Measurements from ENCODE around the gene PLCXD3. TPM values are rescaled to one million over a fixed set of nuclear protein-coding genes. Genes with fewer than 3 reads are reported as not detected.

The PLCXD3 gene
- total RNA-seq, 1 experiment from 2014 or later, result 0.04 TPM

- H3K27me3 Mint-ChIP-seq (ENCODE audit: low read depth), result no peaks in the 10 kb centered on the region
- 0 out of 2 replicates have a peak, but pooled peaks cover 3% of the 10 kb centered on the region for H3K9me3 Mint-ChIP-seq
- DNase-seq (ENCODE audit: low spot score), result no peak
- no peak overlapping the region for H3K27ac Mint-ChIP-seq
- no peak overlapping the region for H3K4me3 Mint-ChIP-seq
- no peaks in the 10 kb centered on the region for H3K36me3 Mint-ChIP-seq
- no peak for ATAC-seq
- TF ChIP-seq MYBL2 (CRISPR knock-in tag; IDR thresholded peaks at IDR 0.05) (no peak), ZSCAN18 (CRISPR knock-in tag; IDR thresholded peaks at IDR 0.05) (no peak), EMX1 (CRISPR knock-in tag; IDR thresholded peaks at IDR 0.05) (no peak)
- ChIA-PET POLR2A (no interaction called here), CTCF (no interaction called here)
- H3K4me1 Mint-ChIP-seq, result peaks cover 15% of the 10 kb centered on the region
Observed at GRCh38 chr5:41416336-41416735, 94.1 kb downstream of the PLCXD3 start.

GRCh38 chr5:41415242-41415641 lies 95.2 kb downstream of the PLCXD3 start:
- no peak for ATAC-seq
- H3K27me3 Mint-ChIP-seq (ENCODE audit: low read depth), result no peaks in the 10 kb centered on the region
- CTCF ChIA-PET, result no interaction called here
- TF ChIP-seq USF1 (CRISPR knock-in tag; IDR thresholded peaks at IDR 0.05) (no peak), KAT7 (CRISPR knock-in tag; IDR thresholded peaks at IDR 0.05; ENCODE audit: borderline replicate concordance) (no peak), CREB1 (CRISPR knock-in tag; IDR thresholded peaks at IDR 0.05) (no peak)
- TF ChIP-seq, protein P1, sequence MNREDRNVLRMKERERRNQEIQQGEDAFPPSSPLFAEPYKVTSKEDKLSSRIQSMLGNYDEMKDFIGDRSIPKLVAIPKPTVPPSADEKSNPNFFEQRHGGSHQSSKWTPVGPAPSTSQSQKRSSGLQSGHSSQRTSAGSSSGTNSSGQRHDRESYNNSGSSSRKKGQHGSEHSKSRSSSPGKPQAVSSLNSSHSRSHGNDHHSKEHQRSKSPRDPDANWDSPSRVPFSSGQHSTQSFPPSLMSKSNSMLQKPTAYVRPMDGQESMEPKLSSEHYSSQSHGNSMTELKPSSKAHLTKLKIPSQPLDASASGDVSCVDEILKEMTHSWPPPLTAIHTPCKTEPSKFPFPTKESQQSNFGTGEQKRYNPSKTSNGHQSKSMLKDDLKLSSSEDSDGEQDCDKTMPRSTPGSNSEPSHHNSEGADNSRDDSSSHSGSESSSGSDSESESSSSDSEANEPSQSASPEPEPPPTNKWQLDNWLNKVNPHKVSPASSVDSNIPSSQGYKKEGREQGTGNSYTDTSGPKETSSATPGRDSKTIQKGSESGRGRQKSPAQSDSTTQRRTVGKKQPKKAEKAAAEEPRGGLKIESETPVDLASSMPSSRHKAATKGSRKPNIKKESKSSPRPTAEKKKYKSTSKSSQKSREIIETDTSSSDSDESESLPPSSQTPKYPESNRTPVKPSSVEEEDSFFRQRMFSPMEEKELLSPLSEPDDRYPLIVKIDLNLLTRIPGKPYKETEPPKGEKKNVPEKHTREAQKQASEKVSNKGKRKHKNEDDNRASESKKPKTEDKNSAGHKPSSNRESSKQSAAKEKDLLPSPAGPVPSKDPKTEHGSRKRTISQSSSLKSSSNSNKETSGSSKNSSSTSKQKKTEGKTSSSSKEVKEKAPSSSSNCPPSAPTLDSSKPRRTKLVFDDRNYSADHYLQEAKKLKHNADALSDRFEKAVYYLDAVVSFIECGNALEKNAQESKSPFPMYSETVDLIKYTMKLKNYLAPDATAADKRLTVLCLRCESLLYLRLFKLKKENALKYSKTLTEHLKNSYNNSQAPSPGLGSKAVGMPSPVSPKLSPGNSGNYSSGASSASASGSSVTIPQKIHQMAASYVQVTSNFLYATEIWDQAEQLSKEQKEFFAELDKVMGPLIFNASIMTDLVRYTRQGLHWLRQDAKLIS (CRISPR knock-in tag; IDR thresholded peaks at IDR 0.05; ENCODE audit: borderline replicate concordance), result no peak
- no peak for DNase-seq (ENCODE audit: low spot score)
- 0 out of 2 replicates have a peak, but pooled peaks cover 3% of the 10 kb centered on the region for H3K9me3 Mint-ChIP-seq
- H3K4me3 Mint-ChIP-seq, result no peak overlapping the region
- POLR2A ChIA-PET, result no interaction called here
- H3K36me3 Mint-ChIP-seq, result no peaks in the 10 kb centered on the region
- peaks cover 15% of the 10 kb centered on the region for H3K4me1 Mint-ChIP-seq
- H3K27ac Mint-ChIP-seq, result no peak overlapping the region

- DNase-seq (ENCODE audit: low spot score) (no peak), ATAC-seq (no peak)
- H3K4me1 Mint-ChIP-seq, result peaks cover 15% of the 10 kb centered on the region
- H3K9me3 Mint-ChIP-seq, result 0 out of 2 replicates have a peak, but pooled peaks cover 3% of the 10 kb centered on the region
- ChIA-PET CTCF (no interaction called here), POLR2A (no interaction called here)
- TF ChIP-seq GABPB1 (CRISPR knock-in tag; IDR thresholded peaks at IDR 0.05) (peak; percentile 94), PREB (CRISPR knock-in tag; IDR thresholded peaks at IDR 0.05; ENCODE audit: borderline replicate concordance) (no peak)
- H3K27me3 Mint-ChIP-seq (ENCODE audit: low read depth), result no peaks in the 10 kb centered on the region
- no peak overlapping the region for H3K27ac Mint-ChIP-seq
- no peak overlapping the region for H3K4me3 Mint-ChIP-seq
- no peaks in the 10 kb centered on the region for H3K36me3 Mint-ChIP-seq
Observed at GRCh38 chr5:41414598-41414997, 95.8 kb downstream of the PLCXD3 start.

GRCh38 chr5:41413074-41413473 lies 97.3 kb downstream of the PLCXD3 start:
- POLR2A ChIA-PET, result no interaction called here
- Mint-ChIP-seq H3K9me3 (0 out of 2 replicates have a peak, but pooled peaks cover 3% of the 10 kb centered on the region), H3K27me3 (ENCODE audit: low read depth) (no peaks in the 10 kb centered on the region), H3K27ac (no peak overlapping the region), H3K4me1 (peaks cover 3% of the 10 kb centered on the region; the same call in 1 of the 2 replicates), H3K36me3 (no peaks in the 10 kb centered on the region), H3K4me3 (no peak overlapping the region)
- ATAC-seq, result no peak
- CTCF ChIA-PET, result no interaction called here
- DNase-seq (ENCODE audit: low spot score), result no peak
- TF ChIP-seq ZNF317 (CRISPR knock-in tag; IDR thresholded peaks at IDR 0.05; ENCODE audit: borderline replicate concordance, low read depth), result no peak
- TF ChIP-seq ZBTB43 (CRISPR knock-in tag; IDR thresholded peaks at IDR 0.05), result no peak
- no peak for TF ChIP-seq NFATC4 (CRISPR knock-in tag; IDR thresholded peaks at IDR 0.05)
- no peak for TF ChIP-seq MYBL2 (CRISPR knock-in tag; IDR thresholded peaks at IDR 0.05)
- TF ChIP-seq, protein P2, sequence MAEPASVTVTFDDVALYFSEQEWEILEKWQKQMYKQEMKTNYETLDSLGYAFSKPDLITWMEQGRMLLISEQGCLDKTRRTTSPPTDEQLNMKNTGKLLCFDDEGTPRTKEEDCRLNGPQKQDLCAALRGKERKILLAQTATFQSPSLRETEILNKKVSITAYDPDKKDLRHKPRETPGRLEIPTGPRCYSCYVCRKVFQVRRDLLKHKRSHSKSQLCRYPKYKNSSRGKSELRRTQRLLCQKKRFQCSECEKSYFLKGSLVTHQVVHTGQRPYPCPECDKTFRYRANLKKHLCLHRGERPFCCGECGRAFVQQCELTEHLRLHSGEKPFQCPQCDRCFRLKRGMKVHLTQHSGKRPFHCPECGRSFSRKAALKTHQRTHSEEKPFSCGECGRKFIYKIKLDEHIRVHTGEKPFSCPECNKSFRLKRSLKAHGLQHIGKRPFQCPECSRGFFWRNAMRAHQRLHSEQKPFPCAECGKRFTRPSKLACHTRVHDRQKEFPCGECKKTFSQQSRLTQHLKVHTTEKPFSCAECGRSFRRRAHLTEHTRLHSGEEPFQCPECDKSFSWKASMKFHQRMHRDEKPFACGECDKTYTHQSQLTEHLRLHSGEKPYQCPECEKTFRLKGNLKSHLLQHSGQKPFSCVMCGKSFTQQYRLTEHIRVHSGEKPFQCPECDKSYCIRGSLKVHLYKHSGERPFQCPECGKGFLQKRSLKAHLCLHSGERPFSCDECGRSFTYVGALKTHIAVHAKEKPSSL (CRISPR knock-in tag; conservative IDR thresholded peaks at IDR 0.05), result no peak
- TF ChIP-seq TEAD4 (CRISPR knock-in tag; IDR thresholded peaks at IDR 0.05), result no peak
- TF ChIP-seq, protein P3, sequence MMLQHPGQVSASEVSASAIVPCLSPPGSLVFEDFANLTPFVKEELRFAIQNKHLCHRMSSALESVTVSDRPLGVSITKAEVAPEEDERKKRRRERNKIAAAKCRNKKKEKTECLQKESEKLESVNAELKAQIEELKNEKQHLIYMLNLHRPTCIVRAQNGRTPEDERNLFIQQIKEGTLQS (CRISPR knock-in tag; conservative IDR thresholded peaks at IDR 0.05), result no peak
- TF ChIP-seq SMAD4 (CRISPR knock-in tag; IDR thresholded peaks at IDR 0.05), result no peak
- TF ChIP-seq GTF2I (CRISPR knock-in tag; conservative IDR thresholded peaks at IDR 0.05), result no peak

All from WTC11 (cell line).